PC-3 (cell line): ENCODE results near the gene ARL10. TPM values are rescaled to one million over a fixed set of nuclear protein-coding genes. Genes with fewer than 3 reads are reported as not detected.
A peak's percentile ranks its signal among the peaks of the same experiment; 100 is the strongest.

Source experiments
- ATAC-seq: fragments of 200-7000 bp; cut with Tn5 transposase; 2 replicates; pipeline ENCODE4 v1.9.1; 2020; ENCODE audit warnings: mild to moderate bottlenecking, moderate library complexity
- BruUV-seq: library from RNA; stranded (reverse); fragments of 400-500 nt; replicated peaks from 2 replicates; lab custom pipeline; 2021; lab: Mats Ljungman, UMichigan
- CTCF ChIA-PET: fragments of 300-600 bp; sonication (Branson Sonifier 250); formaldehyde crosslinking; loops from one replicate; lab custom pipeline; 2022; ENCODE audit warnings: antibody characterized with exemption; lab: Charles Lee
- POLR2A ChIA-PET: fragments of 300-600 bp; sonication (Branson Sonifier 250); formaldehyde crosslinking; loops from one replicate; lab custom pipeline; 2022; ENCODE audit warnings: antibody characterized with exemption; ENCODE audit not compliant: unreplicated experiment; lab: Charles Lee
- DNase-seq: peaks from one replicate; pipeline ENCODE4 v3.0.0-alpha.2; 2015
- H2AFZ ChIP-seq: fragments of 300-600 bp; sonication (generic); 2 replicates; pipeline ENCODE4 v1.6.0; 2016; ENCODE audit warnings: antibody characterized with exemption, low read length
- H3F3A ChIP-seq: fragments of 300-600 bp; sonication (generic); one replicate; pipeline ENCODE4 v1.6.0; 2017; ENCODE audit warnings: antibody characterized with exemption, low read length, control low read depth, mild to moderate bottlenecking; ENCODE audit not compliant: unreplicated experiment
- H3K27ac ChIP-seq: fragments of 300-600 bp; sonication (generic); 2 replicates; pipeline ENCODE4 v1.5.1; 2016; ENCODE audit warnings: mild to moderate bottlenecking, low read length
- H3K27me3 ChIP-seq: fragments of 300-600 bp; sonication (generic); 2 replicates; pipeline ENCODE4 v1.6.1; 2016; ENCODE audit warnings: low read length, mixed read lengths
- H3K36me3 ChIP-seq: fragments of 300-600 bp; sonication (generic); 2 replicates; pipeline ENCODE4 v1.6.1; 2016; ENCODE audit warnings: low read depth, mixed run types, low read length, mixed read lengths
- H3K4me1 ChIP-seq: fragments of 300-600 bp; sonication (generic); 2 replicates; pipeline ENCODE4 v1.5.1; 2016; ENCODE audit warnings: low read length; ENCODE audit not compliant: insufficient read depth
- H3K4me2 ChIP-seq: fragments of 300-600 bp; sonication (generic); 2 replicates; pipeline ENCODE4 v1.6.0; 2016; ENCODE audit warnings: low read length
- H3K4me3 ChIP-seq: fragments of 300-600 bp; sonication (generic); 2 replicates; pipeline ENCODE4 v1.5.1; 2016; ENCODE audit warnings: mild to moderate bottlenecking, low read length, mixed read lengths
- H3K79me2 ChIP-seq: fragments of 300-600 bp; sonication (generic); 2 replicates; pipeline ENCODE4 v1.6.1; 2017; ENCODE audit warnings: low read length, mixed read lengths
- H3K9ac ChIP-seq: fragments of 300-600 bp; sonication (generic); 2 replicates; pipeline ENCODE4 v1.6.0; 2016; ENCODE audit warnings: mild to moderate bottlenecking, low read length
- H3K9me2 ChIP-seq: fragments of 300-600 bp; sonication (generic); replicated peaks from 2 replicates; pipeline ENCODE4 v1.6.1; 2016; ENCODE audit warnings: mixed run types, low read length, mixed read lengths
- H3K9me3 ChIP-seq: fragments of 300-600 bp; sonication (generic); 2 replicates; pipeline ENCODE4 v1.6.1; 2016; ENCODE audit warnings: low read length, mixed read lengths
- H4K20me1 ChIP-seq: fragments of 300-600 bp; sonication (generic); 2 replicates; pipeline ENCODE4 v1.6.1; 2016; ENCODE audit warnings: low read length, mixed read lengths
- EZH2 ChIP-seq: fragments of 300-600 bp; sonication (generic); IDR thresholded peaks from one replicate; pipeline ENCODE4 v1.6.1; 2017; ENCODE audit warnings: antibody characterized with exemption, mild to moderate bottlenecking, low read length; ENCODE audit not compliant: unreplicated experiment
- EZH2phosphoT487 ChIP-seq: fragments of 300-600 bp; sonication (generic); IDR thresholded peaks from 2 replicates; pipeline ENCODE4 v1.6.1; 2018; ENCODE audit warnings: mild to moderate bottlenecking, antibody characterized with exemption, low read length, borderline replicate concordance
- intact Hi-C: fragments of 100-400 bp; cut with micrococcal nuclease; formaldehyde crosslinking; loops from 2 replicates; pipeline ENCODE4 v1.9.0; 2023
- total RNA-seq: library from RNA; depleted of rRNA; stranded (reverse); fragments of >200 nt; gene quantifications from 2 replicates; pipeline ENCODE4 v1.2.3, GENCODE V29; 2014
- TF ChIP-seq, protein P1 (sequence below): fragments of 300-600 bp; sonication (generic); conservative IDR thresholded peaks from 2 replicates; pipeline ENCODE4 v1.5.1; 2017; ENCODE audit warnings: antibody characterized with exemption, low read depth, mild to moderate bottlenecking, low read length

The ARL10 gene
- total RNA-seq, 1 experiment from 2014 or later: 0.15 TPM

DNA sequence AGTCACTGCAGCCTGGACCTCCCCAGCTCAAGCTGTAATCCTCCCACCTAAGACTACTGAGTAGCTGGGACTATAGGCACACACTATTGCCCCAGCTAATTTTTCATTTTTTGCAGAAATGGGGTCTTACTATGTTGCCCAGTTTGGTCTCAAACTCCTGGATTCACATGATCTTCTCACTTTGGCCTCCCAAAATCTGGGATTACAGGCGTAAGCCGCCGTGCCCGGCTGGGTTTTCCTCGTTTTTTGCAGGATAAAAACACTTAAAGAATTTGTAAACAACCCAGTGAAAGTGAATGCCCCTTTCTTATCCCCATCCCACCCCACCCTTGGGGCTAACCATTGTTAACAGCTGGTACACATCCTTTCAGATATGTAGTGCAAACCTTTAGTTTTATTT, 43.3 kb downstream of the ARL10 start:
- H3K4me2 ChIP-seq: no peak overlapping the region
- no peaks in the 10 kb centered on the region for H3K9me2 ChIP-seq
- H4K20me1 ChIP-seq: 0 out of 2 replicates have a peak, but pooled peaks cover 5% of the 10 kb centered on the region
- no peak overlapping the region for H3K27ac ChIP-seq
- H3K4me1 ChIP-seq: peaks cover 53% of the 10 kb centered on the region
- no peak overlapping the region for H2AFZ ChIP-seq
- no peak for TF ChIP-seq EZH2phosphoT487
- TF ChIP-seq, protein P1, sequence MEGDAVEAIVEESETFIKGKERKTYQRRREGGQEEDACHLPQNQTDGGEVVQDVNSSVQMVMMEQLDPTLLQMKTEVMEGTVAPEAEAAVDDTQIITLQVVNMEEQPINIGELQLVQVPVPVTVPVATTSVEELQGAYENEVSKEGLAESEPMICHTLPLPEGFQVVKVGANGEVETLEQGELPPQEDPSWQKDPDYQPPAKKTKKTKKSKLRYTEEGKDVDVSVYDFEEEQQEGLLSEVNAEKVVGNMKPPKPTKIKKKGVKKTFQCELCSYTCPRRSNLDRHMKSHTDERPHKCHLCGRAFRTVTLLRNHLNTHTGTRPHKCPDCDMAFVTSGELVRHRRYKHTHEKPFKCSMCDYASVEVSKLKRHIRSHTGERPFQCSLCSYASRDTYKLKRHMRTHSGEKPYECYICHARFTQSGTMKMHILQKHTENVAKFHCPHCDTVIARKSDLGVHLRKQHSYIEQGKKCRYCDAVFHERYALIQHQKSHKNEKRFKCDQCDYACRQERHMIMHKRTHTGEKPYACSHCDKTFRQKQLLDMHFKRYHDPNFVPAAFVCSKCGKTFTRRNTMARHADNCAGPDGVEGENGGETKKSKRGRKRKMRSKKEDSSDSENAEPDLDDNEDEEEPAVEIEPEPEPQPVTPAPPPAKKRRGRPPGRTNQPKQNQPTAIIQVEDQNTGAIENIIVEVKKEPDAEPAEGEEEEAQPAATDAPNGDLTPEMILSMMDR: no peak
- TF ChIP-seq EZH2: no peak
- H3K4me3 ChIP-seq: no peak overlapping the region
- DNase-seq (no peak), ATAC-seq (no peak)
- no peaks in the 10 kb centered on the region for H3F3A ChIP-seq
- POLR2A ChIA-PET: interaction anchor here (0.5 kb wide), 1 partner anchor 33 kb away, joined by 3 read pairs; no protein-coding TSS in a partner anchor
- no peaks in the 10 kb centered on the region for H3K9me3 ChIP-seq
- BruUV-seq: no TSS peak
- H3K36me3 ChIP-seq: peaks cover 11% of the 10 kb centered on the region; the same call in 1 of the 2 replicates
- H3K9ac ChIP-seq: no peak overlapping the region
- no peaks in the 10 kb centered on the region for H3K27me3 ChIP-seq
- peaks cover 35% of the 10 kb centered on the region for H3K79me2 ChIP-seq
- CTCF ChIA-PET: no interaction called here
- intact Hi-C loops: no loop called here

DNA sequence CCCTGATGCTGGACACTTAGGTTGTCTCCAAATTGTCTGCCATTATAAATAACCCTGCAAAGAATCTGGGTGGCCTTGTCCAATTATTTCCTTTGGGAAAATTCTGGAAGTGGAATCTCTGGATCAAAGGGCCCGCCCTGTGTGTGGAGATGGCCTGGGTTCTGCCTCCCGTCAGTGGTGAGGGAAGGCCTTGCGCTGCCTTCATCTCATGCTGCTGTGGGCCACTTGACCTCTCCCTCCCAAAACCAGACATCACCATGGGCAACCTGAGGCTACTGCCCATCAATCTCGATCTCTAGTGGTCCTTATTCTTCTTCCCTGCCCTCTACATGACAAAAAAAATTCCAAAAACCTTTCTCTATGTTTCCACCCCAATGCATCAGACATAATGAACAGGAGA, 44.5 kb downstream of the ARL10 start:
- H3K27me3 ChIP-seq: no peaks in the 10 kb centered on the region
- no TSS peak for BruUV-seq
- no peak overlapping the region for H3K27ac ChIP-seq
- no peaks in the 10 kb centered on the region for H3K9me3 ChIP-seq
- ATAC-seq (no peak), DNase-seq (no peak)
- peaks cover 53% of the 10 kb centered on the region for H3K4me1 ChIP-seq
- ChIA-PET CTCF (no interaction called here), POLR2A (no interaction called here)
- no peak overlapping the region for H2AFZ ChIP-seq
- no peak overlapping the region for H3K4me2 ChIP-seq
- no peak overlapping the region for H3K9ac ChIP-seq
- peaks cover 47% of the 10 kb centered on the region for H3K79me2 ChIP-seq
- H3F3A ChIP-seq: no peaks in the 10 kb centered on the region
- peaks cover 11% of the 10 kb centered on the region; the same call in 1 of the 2 replicates for H3K36me3 ChIP-seq
- H3K4me3 ChIP-seq: no peak overlapping the region
- peaks cover 12% of the 10 kb centered on the region; the same call in 1 of the 2 replicates for H4K20me1 ChIP-seq
- TF ChIP-seq, protein P1: no peak
- TF ChIP-seq EZH2phosphoT487 (no peak), EZH2 (no peak)
- no peaks in the 10 kb centered on the region for H3K9me2 ChIP-seq
- intact Hi-C loops: loop anchor here (2.0 kb wide), 1 partner anchor 169 kb away; no protein-coding TSS in a partner anchor

DNA sequence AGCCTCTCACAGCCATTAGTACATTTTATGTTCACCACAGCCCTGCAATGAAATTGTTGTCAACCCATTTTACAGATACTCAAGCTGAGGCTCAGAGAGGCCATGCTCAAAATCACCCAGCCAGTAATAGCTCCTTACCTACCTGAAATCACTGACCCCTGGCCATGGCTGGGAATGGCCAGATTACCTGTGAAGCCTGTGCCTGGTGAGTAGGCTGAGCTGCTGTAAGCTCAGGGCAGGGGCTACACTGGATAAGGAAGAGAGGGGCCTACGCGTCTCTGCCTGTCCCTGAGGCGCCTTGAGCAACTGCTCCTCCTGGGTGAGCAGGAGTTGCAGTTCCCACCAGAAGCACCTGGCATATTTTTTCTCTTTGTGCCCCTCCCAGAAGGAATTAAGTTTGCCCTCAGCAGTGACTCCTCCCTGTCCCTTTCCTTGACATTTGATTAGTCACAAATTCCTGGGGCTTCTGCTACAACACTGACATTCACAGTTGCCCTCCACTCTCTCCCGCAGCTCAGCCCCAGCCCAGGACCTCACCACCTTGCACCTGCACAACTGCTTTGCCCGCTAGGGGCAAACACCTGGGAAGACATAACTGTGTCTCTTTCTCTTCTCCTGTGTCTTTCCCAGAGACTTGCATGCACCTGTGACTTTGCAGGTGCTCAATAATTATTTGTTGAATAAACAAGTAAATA, 45.3 kb downstream of the ARL10 start:
- Histone ChIP-seq H3K9me3 (no peaks in the 10 kb centered on the region), H2AFZ (no peak overlapping the region), H3K36me3 (peaks cover 9% of the 10 kb centered on the region; the same call in 1 of the 2 replicates), H3K4me3 (peak overlapping the region; percentile 12; the same call in 1 of the 2 replicates), H4K20me1 (peaks cover 16% of the 10 kb centered on the region; the same call in 1 of the 2 replicates), H3K9ac (no peak overlapping the region), H3K79me2 (peaks cover 55% of the 10 kb centered on the region), H3F3A (no peaks in the 10 kb centered on the region), H3K27ac (peak overlapping the region; percentile 35), H3K4me2 (peak overlapping the region; percentile 64), H3K27me3 (no peaks in the 10 kb centered on the region), H3K9me2 (no peaks in the 10 kb centered on the region), H3K4me1 (peaks cover 58% of the 10 kb centered on the region)
- TF ChIP-seq, protein P1: peak; percentile 56
- TF ChIP-seq EZH2: no peak
- DNase-seq: peak; percentile 78
- ChIA-PET CTCF (interaction anchor here (0.7 kb wide), 1 partner anchor 423 kb away, joined by 5 read pairs; no protein-coding TSS in a partner anchor), POLR2A (no interaction called here)
- no TSS peak for BruUV-seq
- ATAC-seq: peak; percentile 35
- intact Hi-C loops: loop anchor here (2.0 kb wide), 1 partner anchor 168 kb away; no protein-coding TSS in a partner anchor
